H1 (cell line): ENCODE data around the gene ARHGAP23. TPM values are rescaled to one million over a fixed set of nuclear protein-coding genes. Genes with fewer than 3 reads are reported as not detected.

Experiments used
- CTCF ChIA-PET: fragments of 300-600 bp; sonication (Branson Sonifier 250); formaldehyde crosslinking; loops from one replicate; lab custom pipeline; 2021; ENCODE audit not compliant: partially characterized antibody; lab: Charles Lee
- POLR2A ChIA-PET: fragments of 300-600 bp; sonication (Branson Sonifier 250); formaldehyde crosslinking; loops from one replicate; lab custom pipeline; 2021; ENCODE audit warnings: inconsistent platforms; ENCODE audit not compliant: partially characterized antibody; lab: Charles Lee
- DNase-seq, 2 experiments: peaks; one replicate each; pipeline versions ENCODE4 v3.0.0 to v3.0.0-alpha.2; 2010 to 2022; ENCODE audit warnings: low spot score in 2 of 2, low read depth in 1 of 2, mixed read lengths in 1 of 2
- FAIRE-seq: peaks from 2 replicates; lab custom pipeline; 2011; peaks lifted over from hg19 to GRCh38; lab: Jason Lieb, UNC
- H2AFZ ChIP-seq: 2 replicates; pipeline ENCODE4 v1.8.1; 2012; ENCODE audit warnings: low read length, inconsistent platforms
- H2AK5ac ChIP-seq: 2 replicates; pipeline ENCODE4 v1.6.1; 2013; ENCODE audit warnings: low read depth, low read length
- H2BK120ac ChIP-seq: replicated peaks from 2 replicates; pipeline ENCODE3; 2013; ENCODE audit warnings: low read depth, low read length, inconsistent platforms
- H2BK12ac ChIP-seq: 2 replicates; pipeline ENCODE4 v1.6.1; 2013; ENCODE audit warnings: low read depth, low read length
- H2BK15ac ChIP-seq: 2 replicates; pipeline ENCODE4 v1.6.1; 2013; ENCODE audit warnings: low read length
- H2BK20ac ChIP-seq: 2 replicates; pipeline ENCODE4 v1.6.1; 2013; ENCODE audit warnings: low read length
- H2BK5ac ChIP-seq: 2 replicates; pipeline ENCODE4 v1.6.1; 2013; ENCODE audit warnings: low read depth, low read length
- H3K14ac ChIP-seq: 2 replicates; pipeline ENCODE4 v1.6.1; 2013; ENCODE audit warnings: inconsistent platforms; ENCODE audit not compliant: insufficient read length
- H3K18ac ChIP-seq: 2 replicates; pipeline ENCODE4 v1.6.1; 2013; ENCODE audit warnings: low read length; ENCODE audit errors: extremely low read depth
- H3K23ac ChIP-seq: 2 replicates; pipeline ENCODE4 v1.6.1; 2013; ENCODE audit warnings: inconsistent platforms; ENCODE audit not compliant: insufficient read length
- H3K23me2 ChIP-seq: 2 replicates; pipeline ENCODE4 v1.6.1; 2013; ENCODE audit warnings: low read depth, low read length
- H3K27ac ChIP-seq: 2 replicates; pipeline ENCODE4 v1.6.1; 2011; ENCODE audit warnings: low read depth, low read length, inconsistent platforms
- H3K27me3 ChIP-seq, 4 experiments: replicated peaks in 1 of 4; 1 replicate in 1 of 4; 2 replicates in 3 of 4; pipeline versions ENCODE4 v1.6.1 to v1.8.1; 2011 to 2013; ENCODE audit warnings: low read length in 3 of 4, mild to moderate bottlenecking in 3 of 4, inconsistent platforms in 2 of 4, mixed read lengths in 2 of 4, moderate library complexity in 1 of 4; ENCODE audit not compliant: control insufficient read depth in 3 of 4, insufficient read depth in 3 of 4; ENCODE audit errors: extremely low read depth in 1 of 4
- H3K36me3 ChIP-seq, 4 experiments: 2 replicates each; pipeline versions ENCODE4 v1.6.1 to v1.8.1; 2011 to 2013; ENCODE audit warnings: mild to moderate bottlenecking in 4 of 4, low read length in 3 of 4, moderate library complexity in 2 of 4, control low read depth in 1 of 4, inconsistent platforms in 1 of 4; ENCODE audit not compliant: insufficient read depth in 4 of 4, control insufficient read depth in 2 of 4
- H3K4ac ChIP-seq: replicated peaks from 2 replicates; pipeline ENCODE3; 2013; ENCODE audit warnings: low read length, low read depth, mixed read lengths, inconsistent platforms; ENCODE audit not compliant: insufficient read length
- H3K4me1 ChIP-seq, 4 experiments: replicated peaks in 1 of 4; 1 replicate in 1 of 4; 2 replicates in 3 of 4; pipeline versions ENCODE4 v1.6.1 to v1.8.1; 2011 to 2013; ENCODE audit warnings: low read length in 3 of 4, inconsistent platforms in 2 of 4, mixed read lengths in 1 of 4; ENCODE audit not compliant: insufficient read depth in 4 of 4, control insufficient read depth in 3 of 4
- H3K4me2 ChIP-seq, 2 experiments: 2 replicates each; pipeline versions ENCODE4 v1.6.1 to v1.8.1; 2011 to 2013; ENCODE audit warnings: low read depth in 2 of 2, low read length in 2 of 2, control low read depth in 1 of 2, inconsistent platforms in 1 of 2, mild to moderate bottlenecking in 1 of 2; ENCODE audit not compliant: insufficient read depth in 1 of 2
- H3K4me3 ChIP-seq, 4 experiments: fragments of 200-600, 300-600 bp in 1 of 4; sonication (generic), shearing (Covaris generic), sonication (Bioruptor Twin) in 1 of 4; 2 replicates each; pipeline versions ENCODE4 v1.5.1 to v1.8.1; 2011 to 2016; ENCODE audit warnings: low read length in 4 of 4, low read depth in 3 of 4, control low read depth in 2 of 4, inconsistent platforms in 2 of 4, mild to moderate bottlenecking in 2 of 4, mixed read lengths in 1 of 4, moderate library complexity in 1 of 4; ENCODE audit not compliant: insufficient read depth in 2 of 4; ENCODE audit errors: extremely low read depth in 1 of 4
- H3K56ac ChIP-seq: replicated peaks from 2 replicates; pipeline ENCODE3; 2013; ENCODE audit warnings: low read depth, mild to moderate bottlenecking, mixed read lengths, low read length, inconsistent platforms; ENCODE audit not compliant: insufficient read length
- H3K79me1 ChIP-seq: 2 replicates; pipeline ENCODE4 v1.6.1; 2013; ENCODE audit warnings: low read depth, low read length, control low read depth
- H3K79me2 ChIP-seq, 2 experiments: 2 replicates each; pipeline versions ENCODE4 v1.6.1 to v1.8.1; 2012 to 2013; ENCODE audit warnings: low read length in 2 of 2, mild to moderate bottlenecking in 2 of 2, inconsistent platforms in 1 of 2; ENCODE audit not compliant: insufficient read depth in 2 of 2, control insufficient read depth in 1 of 2
- H3K9ac ChIP-seq, 4 experiments: replicated peaks in 1 of 4; 1 replicate in 1 of 4; 2 replicates in 3 of 4; pipeline versions ENCODE4 v1.6.1 to v1.8.1; 2011 to 2013; ENCODE audit warnings: low read depth in 3 of 4, low read length in 3 of 4, control low read depth in 2 of 4, mild to moderate bottlenecking in 2 of 4, moderate library complexity in 2 of 4, inconsistent platforms in 1 of 4; ENCODE audit errors: extremely low read depth in 1 of 4
- H3K9me3 ChIP-seq, 2 experiments: 2 replicates each; pipeline versions ENCODE4 v1.6.1 to v1.8.1; 2012 to 2013; ENCODE audit warnings: mild to moderate bottlenecking in 2 of 2, moderate library complexity in 2 of 2, control low read depth in 1 of 2, inconsistent platforms in 1 of 2, low read depth in 1 of 2, low read length in 1 of 2, mixed read lengths in 1 of 2; ENCODE audit not compliant: insufficient read depth in 2 of 2
- H4K20me1 ChIP-seq, 2 experiments: replicated peaks in 1 of 2; 2 replicates each; pipeline versions ENCODE3 to v1.8.1; 2011 to 2013; ENCODE audit warnings: inconsistent platforms in 2 of 2, low read length in 2 of 2, mild to moderate bottlenecking in 1 of 2; ENCODE audit not compliant: insufficient read depth in 2 of 2, control insufficient read depth in 1 of 2
- H4K5ac ChIP-seq: 2 replicates; pipeline ENCODE4 v1.6.1; 2013; ENCODE audit warnings: low read length, low read depth, mixed read lengths, inconsistent platforms; ENCODE audit not compliant: insufficient read length
- H4K8ac ChIP-seq: 2 replicates; pipeline ENCODE4 v1.8.0; 2013; ENCODE audit warnings: mild to moderate bottlenecking, moderate library complexity, low read length, inconsistent platforms; ENCODE audit not compliant: insufficient read depth; ENCODE audit errors: extremely low read depth
- H4K91ac ChIP-seq: replicated peaks from 2 replicates; pipeline ENCODE3; 2013; ENCODE audit warnings: low read length, mixed read lengths, inconsistent platforms; ENCODE audit not compliant: insufficient read length
- ASH2L ChIP-seq: fragments of 200-600, 300-600 bp; sonication (generic); IDR thresholded peaks from one replicate; pipeline ENCODE4 v1.7.1; 2017; ENCODE audit warnings: low read length
- ATF2 ChIP-seq: IDR thresholded peaks from 2 replicates; pipeline ENCODE4 v1.6.1; 2012; ENCODE audit warnings: low read length, inconsistent platforms
- CBX5 ChIP-seq: fragments of 300-800, 300-1000 bp; sonication (generic); IDR thresholded peaks from 2 replicates; pipeline ENCODE4 v1.7.1; 2016; ENCODE audit warnings: antibody characterized with exemption, low read length, low read depth
- CHD1 ChIP-seq: IDR thresholded peaks from 2 replicates; pipeline ENCODE4 v1.6.1; 2012; ENCODE audit warnings: low read depth, low read length, improper control_type of control experiment
- GABPA ChIP-seq: IDR thresholded peaks from 2 replicates; pipeline ENCODE4 v1.6.1; 2011; ENCODE audit warnings: mild to moderate bottlenecking, low read length, moderate library complexity, borderline replicate concordance; ENCODE audit not compliant: insufficient read depth
- GTF2F1 ChIP-seq: IDR thresholded peaks from 2 replicates; pipeline ENCODE4 v1.6.1; 2012; ENCODE audit warnings: low read depth, low read length, improper control_type of control experiment, borderline replicate concordance
- KDM4A ChIP-seq: IDR thresholded peaks from one replicate; pipeline ENCODE4 v1.7.1; 2012; ENCODE audit warnings: low read depth, mild to moderate bottlenecking, moderate library complexity, low read length, inconsistent platforms; ENCODE audit not compliant: severe bottlenecking
- MAFK ChIP-seq: IDR thresholded peaks from 2 replicates; pipeline ENCODE4 v1.6.1; 2012; ENCODE audit warnings: low read depth, mild to moderate bottlenecking, improper control_type of control experiment, low read length
- POLR2AphosphoS5 ChIP-seq: IDR thresholded peaks from 2 replicates; pipeline ENCODE4 v1.6.1; 2011; ENCODE audit warnings: low read depth, low read length
- USF2 ChIP-seq: IDR thresholded peaks from 2 replicates; pipeline ENCODE4 v1.6.1; 2011; ENCODE audit warnings: low read length, improper control_type of control experiment
- WGBS, 2 experiments: shearing (Covaris generic) in 1 of 2; methylation state at CpG; one replicate each; pipeline versions ENCODE4 v1.1.6 to v1.1.7; 2013 to 2015; ENCODE audit warnings: low lambda C conversion rate in 2 of 2, mixed read lengths in 2 of 2, inconsistent platforms in 1 of 2, low coverage in 1 of 2, missing lambda C conversion rate in 1 of 2; ENCODE audit not compliant: insufficient replicate concordance in 2 of 2, insufficient coverage in 1 of 2, insufficient read length in 1 of 2; ENCODE audit errors: extremely low coverage in 1 of 2, missing lambda C conversion rate in 1 of 2; 5-methylcytosine and 5-hydroxymethylcytosine counted together
- polyA plus RNA-seq, 7 experiments: library from polyadenylated mRNA; depleted of rRNA in 3 of 7; stranded (reverse) in 5 of 7; unstranded in 2 of 7; fragments of >200 nt in 5 of 7; fragments of 200-250 nt in 2 of 7; gene quantifications; 1 replicate in 5 of 7; 2 replicates in 1 of 7; 4 replicates in 1 of 7; pipeline versions ENCODE4 v1.2.1 to v1.2.3, GENCODE V29; 2011 to 2013; ENCODE audit warnings: missing spikeins in 2 of 7, mixed read lengths in 2 of 7
- total RNA-seq: library from RNA; stranded (reverse); fragmentation: NEBNext Ultra II Directional; extraction: Animal tissue kit (Norgen Biotek cat#: 25700); gene quantifications from 2 replicates; pipeline ENCODE4 v1.2.1, GENCODE V29; 2021

The ARHGAP23 gene
- total and polyA plus RNA-seq, 2 of the 8 experiments (the other 6 are each of a cell fraction or from before 2014, with no cell fraction given): 16.3 to 107 TPM

- POLR2A ChIA-PET: interaction anchor here (1.7 kb wide), 1 partner anchor 34 kb away, joined by 5 read pairs; no protein-coding TSS in a partner anchor
- no peak overlapping the region for H3K9ac ChIP-seq
- no peak overlapping the region for H3K18ac ChIP-seq
- no peak for TF ChIP-seq CHD1
- TF ChIP-seq USF2: no peak
- no peak for TF ChIP-seq ASH2L
- no peak for TF ChIP-seq GABPA
- no peak for TF ChIP-seq POLR2AphosphoS5
- no peak for TF ChIP-seq CBX5
- no peak for TF ChIP-seq ATF2
- no peak for TF ChIP-seq KDM4A
- no peak for TF ChIP-seq GTF2F1
- no peak for TF ChIP-seq MAFK
Observed at GRCh38 chr17:38485146-38485468, 56.8 kb downstream of the ARHGAP23 start.

More at GRCh38 chr17:38485146-38485468, 56.8 kb downstream of the ARHGAP23 start:
- H4K5ac ChIP-seq: no peak overlapping the region
- no peaks in the 10 kb centered on the region for H3K27me3 ChIP-seq
- no peak overlapping the region for H3K27ac ChIP-seq
- H3K36me3 ChIP-seq: peaks cover 0 to 28% (median 11%) of the 10 kb centered on the region in 4 experiments; a peak in 4 of 8 replicates
- no peaks in the 10 kb centered on the region for H3K79me2 ChIP-seq
- no peak overlapping the region for H3K14ac ChIP-seq
- no peaks in the 10 kb centered on the region for H4K20me1 ChIP-seq
- H2BK12ac ChIP-seq: no peak overlapping the region
- 70% methylated on average over 2 of the region's 2 CpGs; no CpG with 5 or more reads in 1 of the 2 experiments for WGBS, 2 experiments
- H2BK15ac ChIP-seq: no peak overlapping the region
- no peak overlapping the region for H4K91ac ChIP-seq
- H3K4me1 ChIP-seq: peaks cover 0 to 6% (median 4%) of the 10 kb centered on the region in 4 experiments; a peak in 3 of 7 replicates
- H2AK5ac ChIP-seq: no peak overlapping the region
- no peak overlapping the region for H2BK120ac ChIP-seq
- H3K4ac ChIP-seq: no peak overlapping the region
- H2BK5ac ChIP-seq: no peak overlapping the region
- H2AFZ ChIP-seq: no peak overlapping the region
- DNase-seq: no peak
- H3K4me3 ChIP-seq: no peak overlapping the region
- no peaks in the 10 kb centered on the region; the same call in 1 of the 2 replicates for H3K79me1 ChIP-seq
- CTCF ChIA-PET: interaction anchor here (0.7 to 4.2 kb wide), 16 partner anchors 11 to 178 kb away, joined by 3 to 42 read pairs (median 4); no protein-coding TSS in a partner anchor
- H3K56ac ChIP-seq: no peak overlapping the region
- no peaks in the 10 kb centered on the region for H3K9me3 ChIP-seq
- H3K23me2 ChIP-seq: no peaks in the 10 kb centered on the region
- no peak overlapping the region for H4K8ac ChIP-seq
- no peak overlapping the region for H2BK20ac ChIP-seq
- H3K23ac ChIP-seq: no peak overlapping the region
- FAIRE-seq: no peak
- H3K4me2 ChIP-seq: no peak overlapping the region
